HepG2 (cell line): ENCODE results near the gene VEGFA. TPM values are rescaled to one million over a fixed set of nuclear protein-coding genes. Genes with fewer than 3 reads are reported as not detected.

Experiments used
- ATAC-seq: fragments of 200-7000 bp; cut with Tn5 transposase; 3 replicates; pipeline ENCODE4 v1.9.1; 2020; ENCODE audit warnings: mild to moderate bottlenecking, moderate library complexity
- BruUV-seq: library from RNA; stranded (reverse); fragments of 400-500 nt; replicated peaks from 2 replicates; lab custom pipeline; 2021; lab: Mats Ljungman, UMichigan
- CTCF ChIA-PET: fragments of 300-600 bp; formaldehyde crosslinking; extraction: SDS; loops from one replicate; lab custom pipeline; 2021; ENCODE audit warnings: low total read pairs, inconsistent platforms, low intra/inter-chr PET ratio; lab: Yijun Ruan, JAX
- POLR2A ChIA-PET: fragments of 350-600 bp; sonication (Branson Sonifier 250); formaldehyde crosslinking; loops from one replicate; lab custom pipeline; 2020; ENCODE audit warnings: antibody characterized with exemption, inconsistent platforms; lab: Yijun Ruan, JAX
- DNase-seq: peaks from one replicate; pipeline ENCODE4 v3.0.0-alpha.2; 2015; ENCODE audit warnings: low spot score
- FAIRE-seq: peaks from 3 replicates; lab custom pipeline; 2011; peaks lifted over from hg19 to GRCh38; lab: Jason Lieb, UNC
- H2AFZ ChIP-seq: one replicate; pipeline ENCODE4 v1.6.1; 2011; ENCODE audit warnings: low read length, inconsistent platforms
- H3K27ac ChIP-seq: fragments of 300-600 bp; 3 replicates; pipeline ENCODE4 v1.8.0; 2011; ENCODE audit warnings: mixed run types, mild to moderate bottlenecking, mixed read lengths, low read length, inconsistent platforms; ENCODE audit not compliant: insufficient read depth; ENCODE audit errors: extremely low read length
- H3K27me3 ChIP-seq, 2 experiments: fragments of 200-600 bp in 1 of 2; 2 replicates in 1 of 2; 3 replicates in 1 of 2; pipeline versions ENCODE4 v1.6.0 to v1.8.0; 2011; ENCODE audit warnings: low read length in 2 of 2, mild to moderate bottlenecking in 2 of 2, moderate library complexity in 2 of 2, inconsistent platforms in 1 of 2; ENCODE audit not compliant: insufficient read depth in 2 of 2, control insufficient read depth in 1 of 2
- H3K36me3 ChIP-seq, 2 experiments: fragments of 200-600 bp in 1 of 2; replicated peaks in 1 of 2; 2 replicates in 1 of 2; 3 replicates in 1 of 2; pipeline versions ENCODE4 v1.5.1 to v1.8.0; 2011; ENCODE audit warnings: low read length in 2 of 2, inconsistent platforms in 1 of 2; ENCODE audit not compliant: insufficient read depth in 2 of 2, control insufficient read depth in 1 of 2
- H3K4me1 ChIP-seq: 2 replicates; pipeline ENCODE4 v1.5.1; 2012; ENCODE audit warnings: low read length, inconsistent platforms; ENCODE audit not compliant: insufficient read depth
- H3K4me2 ChIP-seq: 2 replicates; pipeline ENCODE4 v1.6.0; 2011; ENCODE audit warnings: low read depth, low read length, inconsistent platforms
- H3K4me3 ChIP-seq, 3 experiments: fragments of 200-600 bp in 1 of 3; sonication (generic), shearing (Covaris generic) in 1 of 3; replicated peaks in 1 of 3; 2 replicates each; pipeline ENCODE4 v1.5.1; 2011 to 2016; ENCODE audit warnings: low read length in 3 of 3, inconsistent platforms in 2 of 3, low read depth in 2 of 3, mild to moderate bottlenecking in 2 of 3, control low read depth in 1 of 3, mixed read lengths in 1 of 3; ENCODE audit not compliant: insufficient read depth in 1 of 3
- H3K79me2 ChIP-seq: one replicate; pipeline ENCODE4 v1.6.1; 2011; ENCODE audit warnings: low read length, inconsistent platforms; ENCODE audit not compliant: insufficient read depth
- H3K9ac ChIP-seq: 2 replicates; pipeline ENCODE4 v1.6.0; 2011; ENCODE audit warnings: mild to moderate bottlenecking, low read depth, low read length, inconsistent platforms; ENCODE audit not compliant: insufficient read depth
- H3K9me3 ChIP-seq: 2 replicates; pipeline ENCODE4 v1.5.1; 2012; ENCODE audit warnings: mild to moderate bottlenecking, low read length
- H4K20me1 ChIP-seq: 2 replicates; pipeline ENCODE4 v1.6.0; 2011; ENCODE audit warnings: inconsistent platforms, mild to moderate bottlenecking, low read length, moderate library complexity; ENCODE audit not compliant: insufficient read depth
- ASH2L ChIP-seq: fragments of 300-600, 200-600 bp; sonication (generic); IDR thresholded peaks from 2 replicates; pipeline ENCODE4 v1.7.0; 2017; ENCODE audit warnings: low read depth, mild to moderate bottlenecking, moderate library complexity, mixed read lengths, low read length; ENCODE audit not compliant: insufficient read length
- MBD4 ChIP-seq: IDR thresholded peaks from 2 replicates; pipeline ENCODE4 v1.6.1; 2012; ENCODE audit warnings: low read length, inconsistent platforms, borderline replicate concordance
- NFYB ChIP-seq: sonication (generic); formaldehyde crosslinking; IDR thresholded peaks from 2 replicates; pipeline ENCODE4 v1.4.0; 2020; ENCODE audit warnings: missing genetic modification reagents
- SALL2 ChIP-seq: sonication (generic); formaldehyde crosslinking; IDR thresholded peaks from 2 replicates; pipeline ENCODE4 v1.8.1; 2023; ENCODE audit warnings: mild to moderate bottlenecking, missing genetic modification reagents, inconsistent platforms
- WIZ ChIP-seq: sonication (generic); formaldehyde crosslinking; IDR thresholded peaks from 2 replicates; pipeline ENCODE4 v1.5.1; 2020; ENCODE audit warnings: mild to moderate bottlenecking, missing genetic modification reagents
- ZNF331 ChIP-seq: sonication (generic); formaldehyde crosslinking; IDR thresholded peaks from 2 replicates; pipeline ENCODE4 v1.4.0; 2020; ENCODE audit warnings: missing genetic modification reagents
- ZNF749 ChIP-seq: sonication (generic); formaldehyde crosslinking; IDR thresholded peaks from 2 replicates; pipeline ENCODE4 v1.8.0; 2022; ENCODE audit warnings: mild to moderate bottlenecking, missing genetic modification reagents, moderate library complexity, borderline replicate concordance
- WGBS: methylation state at CpG from one replicate; pipeline ENCODE4 v1.1.6; 2017; ENCODE audit warnings: low lambda C conversion rate; 5-methylcytosine and 5-hydroxymethylcytosine counted together
- in situ Hi-C: cut with HindIII; loops from 2 replicates; pipeline ENCODE4 v1.10.0; 2017; ENCODE audit warnings: low pct_unique_long_range_greater_than_20kb; ENCODE audit not compliant: extremely low pct_ligation_motif_present
- intact Hi-C: fragments of 100-400 bp; cut with micrococcal nuclease; formaldehyde crosslinking; loops from one replicate; pipeline ENCODE4 v1.10.0; 2022; ENCODE audit not compliant: unreplicated experiment
- polyA plus RNA-seq, 8 experiments: library from polyadenylated mRNA; depleted of rRNA in 3 of 8; stranded (reverse) in 7 of 8; unstranded in 1 of 8; fragments of >200 nt; fragmentation: Illumina TruSeq in 4 of 8; extraction: Trizol in 4 of 8; gene quantifications; 2 replicates each; pipeline versions ENCODE4 v1.2.1 to v1.2.3, GENCODE V29; 2011 to 2016; ENCODE audit warnings: low read depth in 4 of 8, missing spikeins in 1 of 8, mixed read lengths in 1 of 8; ENCODE audit not compliant: insufficient read depth in 1 of 8
- total RNA-seq, 5 experiments: library from RNA; depleted of rRNA; stranded (reverse); fragments of >200 nt; fragmentation: Illumina TruSeq; extraction: Trizol; gene quantifications; 2 replicates each; pipeline ENCODE4 v1.2.3, GENCODE V29; 2016; ENCODE audit warnings: low read depth in 1 of 5
- TF ChIP-seq, protein P1 (sequence below): sonication (generic); formaldehyde crosslinking; IDR thresholded peaks from 2 replicates; pipeline ENCODE4 v1.8.1; 2022; ENCODE audit warnings: mild to moderate bottlenecking, missing genetic modification reagents
- TF ChIP-seq, protein P2 (sequence below): sonication (generic); formaldehyde crosslinking; IDR thresholded peaks from 2 replicates; pipeline ENCODE4 v1.5.1; 2020; ENCODE audit warnings: mild to moderate bottlenecking, missing genetic modification reagents, moderate library complexity
- TF ChIP-seq, protein P3 (sequence below): sonication (generic); formaldehyde crosslinking; IDR thresholded peaks from 2 replicates; pipeline ENCODE4 v1.5.0; 2020; ENCODE audit warnings: missing genetic modification reagents

The VEGFA gene
- total and polyA plus RNA-seq, 2 of the 13 experiments (the other 11 are each of a cell fraction or from before 2014, with no cell fraction given) = 68.1 to 629 TPM

DNA sequence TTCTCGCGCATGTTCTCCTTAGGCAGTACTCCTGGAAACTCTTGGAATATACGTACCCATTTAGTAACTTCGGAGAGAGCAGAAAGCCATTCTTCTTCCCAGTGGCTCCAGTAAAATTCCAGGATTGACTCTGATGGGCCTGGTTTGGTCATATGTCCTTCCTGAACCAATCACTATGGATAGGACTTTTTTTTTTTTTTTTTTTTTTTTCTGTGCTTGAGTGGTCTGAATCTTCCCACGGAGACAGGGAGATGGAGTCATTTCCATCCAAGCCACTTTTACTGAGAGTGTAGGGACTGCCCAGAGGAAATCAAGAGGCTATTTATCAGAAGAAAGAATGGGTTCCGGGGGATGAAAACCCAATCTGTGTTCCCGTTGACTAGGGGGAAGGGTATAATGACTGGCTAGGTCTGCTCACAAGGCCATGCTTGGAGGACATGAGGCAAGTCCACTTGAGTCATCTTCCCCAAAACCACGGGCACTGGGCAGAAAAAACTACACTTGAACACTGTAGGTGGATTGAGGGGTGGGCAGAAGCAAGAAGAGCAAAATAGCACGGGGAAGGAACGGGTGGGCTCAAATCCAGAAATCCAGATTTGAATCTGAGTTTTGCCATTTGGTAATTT lies 47.0 kb upstream of the VEGFA start:
- CTCF ChIA-PET = interaction anchor here (0.7 to 3.6 kb wide), 8 partner anchors 35 to 356 kb away, joined by 4 to 23 read pairs (median 13); partner anchors contain the start of gene VEGFA
- POLR2A ChIA-PET = no interaction called here

DNA sequence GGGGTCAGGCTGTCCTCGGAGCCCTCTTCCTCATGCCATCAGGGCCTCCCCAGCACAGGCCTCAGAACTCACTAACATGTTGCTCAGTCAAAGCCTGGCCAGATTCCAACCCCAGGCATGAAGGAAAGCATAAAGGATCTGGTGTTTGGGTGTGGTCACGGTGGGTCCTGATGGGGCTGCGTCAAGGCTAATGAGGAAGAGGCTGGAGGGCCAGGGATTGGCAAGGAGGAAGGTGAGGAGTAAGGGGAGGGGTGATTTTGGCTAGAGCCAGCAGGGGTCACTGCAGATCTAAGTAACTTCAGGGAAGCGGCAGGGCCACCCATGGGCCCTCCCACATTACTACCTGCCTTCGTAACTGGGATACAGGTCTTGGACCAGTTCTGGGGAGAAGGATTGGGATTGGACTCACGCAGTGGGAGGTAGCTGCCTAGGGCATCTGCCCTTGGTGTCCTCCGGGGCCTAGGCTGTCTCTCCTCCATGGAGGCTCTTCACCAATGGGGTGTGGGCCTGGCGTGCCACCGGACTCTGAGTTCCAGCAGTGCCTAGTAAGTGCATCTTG lies 46.2 kb upstream of the VEGFA start:
- in situ Hi-C loops (loop anchor here (5.0 kb wide), 3 partner anchors 43 to 353 kb away; no protein-coding TSS in a partner anchor), intact Hi-C loops (loop anchor here (1.0 to 2.0 kb wide), 8 partner anchors 35 to 355 kb away; no protein-coding TSS in a partner anchor)
- Histone ChIP-seq H3K9ac (no peak overlapping the region), H3K36me3 (no peaks in the 10 kb centered on the region), H2AFZ (no peak overlapping the region), H3K4me1 (peaks cover 50% of the 10 kb centered on the region), H3K9me3 (no peaks in the 10 kb centered on the region), H3K27me3 (peaks cover 0 to 5% of the 10 kb centered on the region in 2 experiments; a peak in 2 of 5 replicates), H3K79me2 (no peaks in the 10 kb centered on the region), H4K20me1 (no peaks in the 10 kb centered on the region), H3K27ac (no peak overlapping the region), H3K4me3 (no peak overlapping the region; a peak in 1 of 6 replicates), H3K4me2 (peak overlapping the region; percentile 70; the same call in 1 of the 2 replicates)
- DNase-seq (peak; percentile 84), ATAC-seq (peak; percentile 91), FAIRE-seq (peak; percentile 96)
- POLR2A ChIA-PET = interaction anchor here (1.5 to 2.0 kb wide), 6 partner anchors 9 to 350 kb away, joined by 4 to 31 read pairs (median 8); partner anchors contain the start of gene VEGFA
- CTCF ChIA-PET = interaction anchor here (0.7 to 3.6 kb wide), 9 partner anchors 35 to 355 kb away, joined by 3 to 23 read pairs (median 6); partner anchors contain the start of gene VEGFA
- BruUV-seq = no TSS peak
- 27% methylated on average over 9 of the region's 9 CpGs for WGBS
- TF ChIP-seq, protein P1, sequence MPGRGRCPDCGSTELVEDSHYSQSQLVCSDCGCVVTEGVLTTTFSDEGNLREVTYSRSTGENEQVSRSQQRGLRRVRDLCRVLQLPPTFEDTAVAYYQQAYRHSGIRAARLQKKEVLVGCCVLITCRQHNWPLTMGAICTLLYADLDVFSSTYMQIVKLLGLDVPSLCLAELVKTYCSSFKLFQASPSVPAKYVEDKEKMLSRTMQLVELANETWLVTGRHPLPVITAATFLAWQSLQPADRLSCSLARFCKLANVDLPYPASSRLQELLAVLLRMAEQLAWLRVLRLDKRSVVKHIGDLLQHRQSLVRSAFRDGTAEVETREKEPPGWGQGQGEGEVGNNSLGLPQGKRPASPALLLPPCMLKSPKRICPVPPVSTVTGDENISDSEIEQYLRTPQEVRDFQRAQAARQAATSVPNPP (CRISPR knock-in tag) = no peak
- TF ChIP-seq ASH2L = peak; percentile 5
- TF ChIP-seq, protein P2, sequence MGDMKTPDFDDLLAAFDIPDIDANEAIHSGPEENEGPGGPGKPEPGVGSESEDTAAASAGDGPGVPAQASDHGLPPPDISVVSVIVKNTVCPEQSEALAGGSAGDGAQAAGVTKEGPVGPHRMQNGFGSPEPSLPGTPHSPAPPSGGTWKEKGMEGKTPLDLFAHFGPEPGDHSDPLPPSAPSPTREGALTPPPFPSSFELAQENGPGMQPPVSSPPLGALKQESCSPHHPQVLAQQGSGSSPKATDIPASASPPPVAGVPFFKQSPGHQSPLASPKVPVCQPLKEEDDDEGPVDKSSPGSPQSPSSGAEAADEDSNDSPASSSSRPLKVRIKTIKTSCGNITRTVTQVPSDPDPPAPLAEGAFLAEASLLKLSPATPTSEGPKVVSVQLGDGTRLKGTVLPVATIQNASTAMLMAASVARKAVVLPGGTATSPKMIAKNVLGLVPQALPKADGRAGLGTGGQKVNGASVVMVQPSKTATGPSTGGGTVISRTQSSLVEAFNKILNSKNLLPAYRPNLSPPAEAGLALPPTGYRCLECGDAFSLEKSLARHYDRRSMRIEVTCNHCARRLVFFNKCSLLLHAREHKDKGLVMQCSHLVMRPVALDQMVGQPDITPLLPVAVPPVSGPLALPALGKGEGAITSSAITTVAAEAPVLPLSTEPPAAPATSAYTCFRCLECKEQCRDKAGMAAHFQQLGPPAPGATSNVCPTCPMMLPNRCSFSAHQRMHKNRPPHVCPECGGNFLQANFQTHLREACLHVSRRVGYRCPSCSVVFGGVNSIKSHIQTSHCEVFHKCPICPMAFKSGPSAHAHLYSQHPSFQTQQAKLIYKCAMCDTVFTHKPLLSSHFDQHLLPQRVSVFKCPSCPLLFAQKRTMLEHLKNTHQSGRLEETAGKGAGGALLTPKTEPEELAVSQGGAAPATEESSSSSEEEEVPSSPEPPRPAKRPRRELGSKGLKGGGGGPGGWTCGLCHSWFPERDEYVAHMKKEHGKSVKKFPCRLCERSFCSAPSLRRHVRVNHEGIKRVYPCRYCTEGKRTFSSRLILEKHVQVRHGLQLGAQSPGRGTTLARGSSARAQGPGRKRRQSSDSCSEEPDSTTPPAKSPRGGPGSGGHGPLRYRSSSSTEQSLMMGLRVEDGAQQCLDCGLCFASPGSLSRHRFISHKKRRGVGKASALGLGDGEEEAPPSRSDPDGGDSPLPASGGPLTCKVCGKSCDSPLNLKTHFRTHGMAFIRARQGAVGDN = peak; percentile 58
- 0 out of 2 replicates have a peak, but pooled peaks have one; percentile 30 for TF ChIP-seq ZNF331 (CRISPR knock-in tag)
- TF ChIP-seq, protein P3, sequence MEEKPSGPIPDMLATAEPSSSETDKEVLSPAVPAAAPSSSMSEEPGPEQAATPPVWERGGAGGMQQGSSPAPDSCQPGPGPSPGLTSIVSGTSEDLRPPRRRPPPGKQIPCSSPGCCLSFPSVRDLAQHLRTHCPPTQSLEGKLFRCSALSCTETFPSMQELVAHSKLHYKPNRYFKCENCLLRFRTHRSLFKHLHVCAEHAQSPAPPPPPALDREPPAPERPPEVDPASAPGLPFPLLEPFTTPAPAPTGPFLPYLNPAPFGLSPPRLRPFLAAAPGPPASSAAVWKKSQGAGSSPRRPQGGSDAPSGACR (CRISPR knock-in tag) = peak; percentile 72; the same call in 1 of the 2 replicates

More for the DNA sequence above, 47.0 kb upstream of the VEGFA start:
- FAIRE-seq (no peak), ATAC-seq (no peak), DNase-seq (no peak)
- Histone ChIP-seq H3K27ac (no peak overlapping the region), H3K79me2 (no peaks in the 10 kb centered on the region), H3K4me2 (no peak overlapping the region), H4K20me1 (no peaks in the 10 kb centered on the region), H3K4me1 (peaks cover 58% of the 10 kb centered on the region), H2AFZ (no peak overlapping the region), H3K27me3 (peaks cover 0 to 5% of the 10 kb centered on the region in 2 experiments; a peak in 2 of 5 replicates), H3K9ac (no peak overlapping the region), H3K4me3 (no peak overlapping the region), H3K36me3 (no peaks in the 10 kb centered on the region), H3K9me3 (no peaks in the 10 kb centered on the region)
- BruUV-seq = no TSS peak
- in situ Hi-C loops (loop anchor here (5.0 kb wide), 3 partner anchors 44 to 354 kb away; no protein-coding TSS in a partner anchor), intact Hi-C loops (loop anchor here (1.0 kb wide), 2 partner anchors 50 to 356 kb away; no protein-coding TSS in a partner anchor)
- no peak for TF ChIP-seq MBD4
- peak; percentile 54 for TF ChIP-seq NFYB (CRISPR knock-in tag)
- TF ChIP-seq WIZ (CRISPR knock-in tag) = no peak
- no peak for TF ChIP-seq ZNF749 (CRISPR knock-in tag)
- no peak for TF ChIP-seq SALL2 (CRISPR knock-in tag)
- 38% methylated on average over 10 of the region's 10 CpGs for WGBS
